Glutamatergic neuron (in vitro differentiated cells): ENCODE data around the gene ZNF280A. TPM values are rescaled to one million over a fixed set of nuclear protein-coding genes. Genes with fewer than 3 reads are reported as not detected.
"Not testable (repeated sequence)": the region's sequence is repeated elsewhere in the genome, so short reads cannot be mapped to it uniquely, and the experiment has no call there.

Experiments
- DNase-seq: peaks from one replicate; pipeline ENCODE4 v3.0.0; 2022
- H3K27ac Mint-ChIP-seq: one replicate; pipeline ENCODE4 v1.8.0; 2020; ENCODE audit warnings: mild to moderate bottlenecking, mixed read lengths, inconsistent platforms; ENCODE audit not compliant: unreplicated experiment
- H3K27me3 Mint-ChIP-seq: one replicate; pipeline ENCODE4 v1.8.0; 2020; ENCODE audit warnings: mild to moderate bottlenecking, moderate library complexity, mixed read lengths, inconsistent platforms; ENCODE audit not compliant: unreplicated experiment
- H3K36me3 Mint-ChIP-seq: one replicate; pipeline ENCODE4 v1.8.0; 2020; ENCODE audit warnings: mild to moderate bottlenecking, mixed read lengths, inconsistent platforms; ENCODE audit not compliant: unreplicated experiment
- H3K4me1 Mint-ChIP-seq: one replicate; pipeline ENCODE4 v1.8.0; 2020; ENCODE audit warnings: mild to moderate bottlenecking, low read depth, mixed read lengths, inconsistent platforms; ENCODE audit not compliant: unreplicated experiment
- H3K4me3 Mint-ChIP-seq: one replicate; pipeline ENCODE4 v1.8.0; 2020; ENCODE audit warnings: mild to moderate bottlenecking, mixed read lengths, inconsistent platforms; ENCODE audit not compliant: unreplicated experiment
- H3K9me3 Mint-ChIP-seq: one replicate; pipeline ENCODE4 v1.8.0; 2020; ENCODE audit warnings: mild to moderate bottlenecking, moderate library complexity, mixed read lengths, inconsistent platforms; ENCODE audit not compliant: unreplicated experiment
- total RNA-seq: library from RNA; stranded (reverse); fragmentation: NEBNext Ultra II Directional; extraction: Animal tissue kit (Norgen Biotek cat#: 25700); gene quantifications from one replicate; pipeline ENCODE4 v1.2.1, GENCODE V29; 2021; ENCODE audit not compliant: unreplicated experiment
- TF ChIP-seq, protein P1 (sequence below): fragments of 200-600 bp; sonication (generic); IDR thresholded peaks from one replicate; pipeline ENCODE4 v1.5.0; 2021; ENCODE audit not compliant: partially characterized antibody, unreplicated experiment

ZNF280A gene
- total RNA-seq, 1 donor from 2014 or later, result not detected

DNA sequence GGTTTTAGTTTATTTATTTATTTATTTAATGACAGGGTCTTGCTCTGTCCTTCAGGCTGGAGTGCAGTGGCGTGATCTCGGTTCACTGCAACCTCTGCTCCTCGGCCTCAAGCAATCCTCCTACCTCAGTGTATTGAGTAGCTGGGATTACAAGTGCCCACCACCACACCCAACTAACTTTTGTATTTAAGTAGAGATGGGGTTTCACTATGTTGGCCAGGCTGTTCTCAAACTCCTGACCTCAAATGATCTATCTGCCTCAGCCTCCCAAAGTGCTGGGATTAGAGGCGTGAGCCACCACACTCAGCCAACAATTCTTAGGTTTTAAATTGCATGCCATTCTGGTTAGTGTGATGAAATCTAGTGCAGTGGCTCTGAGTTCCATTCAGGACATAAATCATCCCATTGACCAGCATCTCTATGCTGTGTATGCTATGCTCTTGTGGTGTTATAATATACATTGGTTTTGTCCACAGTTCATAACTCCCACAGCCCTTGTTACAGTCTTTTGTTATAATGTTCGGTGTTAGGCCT, 40.0 kb downstream of the ZNF280A start:
- Mint-ChIP-seq H3K27me3 (no peaks in the 10 kb centered on the region), H3K36me3 (no peaks in the 10 kb centered on the region), H3K4me1 (no peaks in the 10 kb centered on the region), H3K9me3 (no peaks in the 10 kb centered on the region), H3K4me3 (no peak overlapping the region), H3K27ac (no peak overlapping the region)
- DNase-seq, result no peak
- TF ChIP-seq, protein P1, sequence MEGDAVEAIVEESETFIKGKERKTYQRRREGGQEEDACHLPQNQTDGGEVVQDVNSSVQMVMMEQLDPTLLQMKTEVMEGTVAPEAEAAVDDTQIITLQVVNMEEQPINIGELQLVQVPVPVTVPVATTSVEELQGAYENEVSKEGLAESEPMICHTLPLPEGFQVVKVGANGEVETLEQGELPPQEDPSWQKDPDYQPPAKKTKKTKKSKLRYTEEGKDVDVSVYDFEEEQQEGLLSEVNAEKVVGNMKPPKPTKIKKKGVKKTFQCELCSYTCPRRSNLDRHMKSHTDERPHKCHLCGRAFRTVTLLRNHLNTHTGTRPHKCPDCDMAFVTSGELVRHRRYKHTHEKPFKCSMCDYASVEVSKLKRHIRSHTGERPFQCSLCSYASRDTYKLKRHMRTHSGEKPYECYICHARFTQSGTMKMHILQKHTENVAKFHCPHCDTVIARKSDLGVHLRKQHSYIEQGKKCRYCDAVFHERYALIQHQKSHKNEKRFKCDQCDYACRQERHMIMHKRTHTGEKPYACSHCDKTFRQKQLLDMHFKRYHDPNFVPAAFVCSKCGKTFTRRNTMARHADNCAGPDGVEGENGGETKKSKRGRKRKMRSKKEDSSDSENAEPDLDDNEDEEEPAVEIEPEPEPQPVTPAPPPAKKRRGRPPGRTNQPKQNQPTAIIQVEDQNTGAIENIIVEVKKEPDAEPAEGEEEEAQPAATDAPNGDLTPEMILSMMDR, result no peak

DNA sequence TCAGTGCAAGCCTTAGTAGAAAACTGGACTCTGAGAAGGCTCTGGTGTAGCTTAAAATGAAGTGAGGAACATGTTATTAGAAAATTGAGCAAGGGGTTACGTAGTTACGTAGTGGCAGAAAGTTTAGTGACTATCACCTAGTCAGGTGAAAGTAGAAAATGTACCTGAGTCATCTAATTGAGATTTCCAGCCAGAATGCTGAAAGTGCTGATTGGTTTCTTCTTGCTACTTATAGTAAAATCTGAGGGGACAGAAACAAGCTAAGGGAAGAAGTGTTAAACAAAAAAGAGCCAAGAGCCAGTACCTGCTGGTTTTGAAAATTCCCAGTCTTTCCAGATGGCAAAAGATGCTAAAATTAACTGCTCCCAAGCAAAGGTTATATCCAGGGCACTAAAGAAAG, 41.0 kb downstream of the ZNF280A start:
- Mint-ChIP-seq H3K4me1 (no peaks in the 10 kb centered on the region), H3K36me3 (no peaks in the 10 kb centered on the region), H3K27ac (no peak overlapping the region), H3K4me3 (no peak overlapping the region), H3K27me3 (no peaks in the 10 kb centered on the region), H3K9me3 (no peaks in the 10 kb centered on the region)
- TF ChIP-seq, protein P1, result no peak
- DNase-seq, result no peak

DNA sequence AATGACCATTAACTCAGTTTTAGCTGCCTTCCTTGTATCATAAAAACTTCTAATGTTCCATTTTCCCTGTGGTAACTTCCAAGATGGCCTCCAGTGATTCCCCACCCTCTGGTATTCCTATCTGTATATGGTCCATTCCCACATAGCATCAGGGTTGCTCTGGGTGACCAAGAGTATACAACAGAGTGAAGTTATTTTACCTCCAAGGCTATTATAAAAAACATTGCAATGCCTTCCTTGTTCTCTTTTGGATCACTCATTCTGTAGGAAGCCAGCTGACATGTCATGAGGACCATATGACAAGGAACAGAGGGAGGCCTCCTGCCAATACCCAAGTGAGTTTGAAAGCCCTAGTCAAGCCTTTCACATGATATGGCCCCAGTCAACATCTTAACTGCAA, 41.6 kb downstream of the ZNF280A start:
- no peaks in the 10 kb centered on the region for H3K4me1 Mint-ChIP-seq
- no peaks in the 10 kb centered on the region for H3K9me3 Mint-ChIP-seq
- no peaks in the 10 kb centered on the region for H3K36me3 Mint-ChIP-seq
- DNase-seq, result no peak
- TF ChIP-seq, protein P1, result no peak
- no peaks in the 10 kb centered on the region for H3K27me3 Mint-ChIP-seq
- H3K4me3 Mint-ChIP-seq, result no peak overlapping the region
- H3K27ac Mint-ChIP-seq, result no peak overlapping the region

DNA sequence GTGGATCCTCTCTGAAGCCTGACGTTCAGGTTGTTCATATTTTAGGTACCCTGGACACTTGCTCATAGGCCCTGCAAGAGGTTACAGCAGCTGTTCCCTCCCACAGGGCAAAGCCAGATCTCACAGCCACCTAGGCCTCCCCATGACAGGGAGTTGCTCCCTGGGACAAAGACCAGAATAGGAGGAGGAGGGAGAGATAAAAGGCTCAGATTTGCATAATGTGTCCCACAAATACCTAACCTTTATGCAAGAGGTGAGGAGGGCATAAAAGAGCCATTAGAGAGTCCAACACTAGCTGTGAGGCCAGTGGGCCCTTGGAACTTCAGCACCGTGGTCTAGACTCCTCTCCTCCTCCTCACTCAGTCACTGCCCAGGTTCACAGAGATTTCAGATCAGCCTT, 45.3 kb downstream of the ZNF280A start:
- Mint-ChIP-seq H3K4me3 (no peak overlapping the region), H3K36me3 (peaks cover 3% of the 10 kb centered on the region), H3K9me3 (no peaks in the 10 kb centered on the region), H3K27me3 (no peaks in the 10 kb centered on the region), H3K4me1 (no peaks in the 10 kb centered on the region), H3K27ac (no peak overlapping the region)
- TF ChIP-seq, protein P1, result no peak
- DNase-seq, result no peak

DNA sequence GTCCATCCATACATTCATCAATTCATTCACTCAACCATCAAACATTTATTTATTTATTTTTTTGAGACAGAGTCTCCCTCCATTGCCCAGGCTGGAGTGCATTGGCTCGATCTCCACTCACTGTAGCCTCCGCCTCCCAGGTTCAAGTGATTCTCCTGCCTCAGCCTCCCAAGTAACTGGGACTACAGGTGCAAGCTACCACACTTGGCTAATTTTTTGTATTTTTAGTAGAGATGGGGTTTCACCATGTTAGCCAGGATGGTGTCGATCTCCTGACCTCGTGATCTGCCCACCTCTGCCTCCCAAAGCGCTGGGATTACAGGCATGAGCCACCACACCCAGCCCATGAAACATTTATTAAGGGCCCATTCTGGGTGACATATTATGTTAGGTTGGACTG, 49.0 kb downstream of the ZNF280A start:
- not testable (repeated sequence) for H3K27me3 Mint-ChIP-seq, H3K4me3 Mint-ChIP-seq, H3K4me1 Mint-ChIP-seq, DNase-seq, H3K36me3 Mint-ChIP-seq, H3K27ac Mint-ChIP-seq, H3K9me3 Mint-ChIP-seq

DNA sequence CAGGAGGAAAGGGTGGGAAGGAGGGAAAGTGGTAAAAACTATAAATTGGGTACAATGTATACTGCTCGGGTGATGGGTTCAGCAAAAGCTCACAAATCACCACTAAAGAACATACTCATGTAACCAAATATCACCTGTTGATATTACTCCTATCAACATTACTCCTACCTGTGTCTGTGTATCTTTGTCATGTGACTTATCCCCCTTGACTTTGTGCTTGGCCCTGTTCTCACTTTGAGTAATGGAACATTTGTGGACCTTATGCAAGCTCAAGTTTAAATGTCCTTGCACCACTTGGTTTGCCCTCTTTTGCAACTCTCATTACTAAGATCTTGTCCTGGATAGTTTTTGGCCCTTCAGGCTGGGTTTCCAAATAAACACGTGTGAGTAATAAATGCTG, 50.5 kb downstream of the ZNF280A start:
- DNase-seq, result no peak
- Mint-ChIP-seq H3K36me3 (peaks cover 10% of the 10 kb centered on the region), H3K4me1 (no peaks in the 10 kb centered on the region), H3K4me3 (no peak overlapping the region), H3K27ac (no peak overlapping the region), H3K9me3 (peaks cover 3% of the 10 kb centered on the region), H3K27me3 (peaks cover 5% of the 10 kb centered on the region)
- TF ChIP-seq, protein P1, result no peak

DNA sequence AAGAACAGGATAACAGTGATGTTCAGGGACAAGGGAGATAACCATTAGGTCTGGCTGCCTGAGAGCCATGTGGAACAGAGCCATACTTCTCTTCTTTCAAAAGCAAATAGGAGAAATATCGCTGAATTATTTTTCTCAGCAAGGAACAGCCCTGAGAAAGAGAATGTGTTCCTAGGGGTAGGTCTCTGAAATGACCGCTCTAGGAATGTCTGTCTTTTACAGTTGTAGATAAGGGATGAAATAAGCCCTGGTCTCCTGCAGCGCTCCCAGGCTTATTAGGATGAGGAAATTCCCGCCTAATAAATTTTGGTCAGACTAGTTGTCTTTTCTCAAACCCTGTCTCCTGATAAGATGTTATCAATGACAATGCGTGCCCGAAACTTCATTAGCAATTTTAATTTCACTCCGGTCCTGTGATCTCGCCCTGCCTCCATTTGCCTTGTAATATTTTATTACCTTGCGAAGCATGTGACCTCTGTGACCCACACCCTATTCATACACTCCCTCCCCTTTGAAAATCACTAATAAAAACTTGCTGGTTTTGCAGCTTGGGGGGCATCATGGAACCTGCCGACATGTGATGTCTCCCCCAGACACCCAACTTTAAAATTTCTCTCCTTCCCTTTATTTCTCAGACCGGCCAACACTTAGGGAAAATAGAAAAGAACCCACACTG, 51.1 kb downstream of the ZNF280A start:
- H3K27ac Mint-ChIP-seq, H3K27me3 Mint-ChIP-seq, H3K4me1 Mint-ChIP-seq: not testable (repeated sequence)

More for the DNA sequence above, 51.1 kb downstream of the ZNF280A start:
- H3K4me3 Mint-ChIP-seq, DNase-seq, H3K36me3 Mint-ChIP-seq, H3K9me3 Mint-ChIP-seq: not testable (repeated sequence)
